Uterus (tissue), 2 donors: ENCODE data around the gene USP34.

ENCODE experiments used
- POLR2A ChIP-seq, 2 donors: fragments of 450-650 bp; IDR thresholded peaks; one replicate each; pipeline ENCODE4 v1.6.1; 2016; ENCODE audit warnings: antibody characterized with exemption in 2 of 2, mild to moderate bottlenecking in 1 of 2, moderate library complexity in 1 of 2
- TF ChIP-seq, protein P1 (sequence below), 4 experiments: fragments of 200-600 bp in 2 of 4; fragments of 450-650 bp in 2 of 4; sonication (generic) in 2 of 4; IDR thresholded peaks; one replicate each; pipeline ENCODE4 v1.5.1; 2016 to 2019; ENCODE audit warnings: antibody characterized with exemption in 4 of 4, mild to moderate bottlenecking in 2 of 4, moderate library complexity in 1 of 4

DNA sequence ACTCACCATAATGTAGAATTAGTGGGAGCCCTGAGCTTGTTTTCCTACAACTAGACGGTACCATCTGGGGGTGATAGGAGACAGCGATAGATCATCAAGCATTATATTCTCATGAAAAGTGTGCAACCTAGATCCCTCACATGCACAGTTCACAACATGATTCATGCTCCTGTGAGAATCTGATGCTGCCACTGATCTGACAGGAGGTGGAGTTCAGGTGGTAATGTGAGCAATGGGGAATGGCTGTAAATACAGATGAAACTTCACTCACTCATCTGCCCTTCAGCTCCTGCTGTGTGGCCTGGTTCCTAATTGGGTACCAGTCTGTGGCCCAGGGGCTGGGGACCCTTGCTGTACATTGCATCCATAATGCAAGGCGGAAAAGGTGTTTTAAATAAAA is 60.7 kb downstream of the USP34 start:
- TF ChIP-seq, protein P1, sequence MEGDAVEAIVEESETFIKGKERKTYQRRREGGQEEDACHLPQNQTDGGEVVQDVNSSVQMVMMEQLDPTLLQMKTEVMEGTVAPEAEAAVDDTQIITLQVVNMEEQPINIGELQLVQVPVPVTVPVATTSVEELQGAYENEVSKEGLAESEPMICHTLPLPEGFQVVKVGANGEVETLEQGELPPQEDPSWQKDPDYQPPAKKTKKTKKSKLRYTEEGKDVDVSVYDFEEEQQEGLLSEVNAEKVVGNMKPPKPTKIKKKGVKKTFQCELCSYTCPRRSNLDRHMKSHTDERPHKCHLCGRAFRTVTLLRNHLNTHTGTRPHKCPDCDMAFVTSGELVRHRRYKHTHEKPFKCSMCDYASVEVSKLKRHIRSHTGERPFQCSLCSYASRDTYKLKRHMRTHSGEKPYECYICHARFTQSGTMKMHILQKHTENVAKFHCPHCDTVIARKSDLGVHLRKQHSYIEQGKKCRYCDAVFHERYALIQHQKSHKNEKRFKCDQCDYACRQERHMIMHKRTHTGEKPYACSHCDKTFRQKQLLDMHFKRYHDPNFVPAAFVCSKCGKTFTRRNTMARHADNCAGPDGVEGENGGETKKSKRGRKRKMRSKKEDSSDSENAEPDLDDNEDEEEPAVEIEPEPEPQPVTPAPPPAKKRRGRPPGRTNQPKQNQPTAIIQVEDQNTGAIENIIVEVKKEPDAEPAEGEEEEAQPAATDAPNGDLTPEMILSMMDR (IDR thresholded peaks at IDR 0.05), result no peak
- no peak for TF ChIP-seq POLR2A (IDR thresholded peaks at IDR 0.05)
